HepG2 (cell line): ENCODE measurements around the gene NUP62. TPM values are rescaled to one million over a fixed set of nuclear protein-coding genes. Genes with fewer than 3 reads are reported as not detected.

ENCODE experiments used
- CEBPB ChIP-seq: IDR thresholded peaks from 2 replicates; pipeline ENCODE4 v1.6.1; 2011; ENCODE audit warnings: low read depth, low read length, improper control_type of control experiment, borderline replicate concordance
- DPF2 ChIP-seq: sonication (generic); formaldehyde crosslinking; IDR thresholded peaks from 2 replicates; pipeline ENCODE4 v1.4.0; 2020; ENCODE audit warnings: mild to moderate bottlenecking, low read depth, missing genetic modification reagents, borderline replicate concordance
- HNRNPLL ChIP-seq: fragments of 200-400 bp; formaldehyde crosslinking; IDR thresholded peaks from 2 replicates; pipeline ENCODE4 v1.6.1; 2017; ENCODE audit warnings: mild to moderate bottlenecking, low read depth, low read length; ENCODE audit not compliant: poor library complexity, severe bottlenecking
- LRRFIP1 ChIP-seq: sonication (generic); formaldehyde crosslinking; conservative IDR thresholded peaks from 2 replicates; pipeline ENCODE4 v1.4.0; 2020; ENCODE audit warnings: missing genetic modification reagents
- MED13 ChIP-seq: sonication (generic); formaldehyde crosslinking; IDR thresholded peaks from 2 replicates; pipeline ENCODE4 v1.5.0; 2020; ENCODE audit warnings: missing genetic modification reagents
- MED8 ChIP-seq: sonication (generic); formaldehyde crosslinking; IDR thresholded peaks from 2 replicates; pipeline ENCODE4 v1.8.1; 2023; ENCODE audit warnings: mild to moderate bottlenecking, missing genetic modification reagents; ENCODE audit not compliant: insufficient replicate concordance
- MLLT10 ChIP-seq: sonication (generic); formaldehyde crosslinking; IDR thresholded peaks from 2 replicates; pipeline ENCODE4 v1.4.0; 2020; ENCODE audit warnings: missing genetic modification reagents
- NFYC ChIP-seq: IDR thresholded peaks from 2 replicates; pipeline ENCODE4 v1.6.1; 2016; ENCODE audit warnings: missing genetic modification reagents, missing compliant biosample characterization
- NR0B2 ChIP-seq: sonication (generic); formaldehyde crosslinking; IDR thresholded peaks from 2 replicates; pipeline ENCODE4 v1.4.0; 2020; ENCODE audit warnings: mild to moderate bottlenecking, missing genetic modification reagents
- PATZ1 ChIP-seq: sonication (generic); formaldehyde crosslinking; IDR thresholded peaks from 2 replicates; pipeline ENCODE4 v1.4.0; 2020; ENCODE audit warnings: missing genetic modification reagents
- PAXIP1 ChIP-seq: sonication (generic); formaldehyde crosslinking; conservative IDR thresholded peaks from 2 replicates; pipeline ENCODE4 v1.4.0; 2020; ENCODE audit warnings: mild to moderate bottlenecking, missing genetic modification reagents, moderate library complexity
- SNRNP70 ChIP-seq: fragments of 200-400 bp; formaldehyde crosslinking; IDR thresholded peaks from 2 replicates; pipeline ENCODE4 v1.6.1; 2017; ENCODE audit warnings: mild to moderate bottlenecking, low read depth, low read length, moderate library complexity
- SPEN ChIP-seq: sonication (generic); formaldehyde crosslinking; IDR thresholded peaks from 2 replicates; pipeline ENCODE4 v1.5.1; 2020; ENCODE audit warnings: low read depth, mild to moderate bottlenecking, missing genetic modification reagents
- ZHX1 ChIP-seq: sonication (generic); formaldehyde crosslinking; IDR thresholded peaks from 2 replicates; pipeline ENCODE4 v1.8.1; 2022; ENCODE audit warnings: low read depth, mild to moderate bottlenecking, missing genetic modification reagents
- ZNF124 ChIP-seq: sonication (generic); formaldehyde crosslinking; IDR thresholded peaks from 2 replicates; pipeline ENCODE4 v1.4.0; 2020; ENCODE audit warnings: missing genetic modification reagents
- ZNF263 ChIP-seq: sonication (generic); formaldehyde crosslinking; IDR thresholded peaks from 2 replicates; pipeline ENCODE4 v1.4.0; 2020; ENCODE audit warnings: missing genetic modification reagents
- ZNF564 ChIP-seq: sonication (generic); formaldehyde crosslinking; IDR thresholded peaks from 2 replicates; pipeline ENCODE4 v1.8.1; 2023; ENCODE audit warnings: mild to moderate bottlenecking, missing genetic modification reagents
- ZNF629 ChIP-seq: sonication (generic); formaldehyde crosslinking; conservative IDR thresholded peaks from 2 replicates; pipeline ENCODE4 v1.5.0; 2020; ENCODE audit warnings: missing genetic modification reagents
- polyA plus RNA-seq, 8 experiments: library from polyadenylated mRNA; depleted of rRNA in 3 of 8; stranded (reverse) in 7 of 8; unstranded in 1 of 8; fragments of >200 nt; fragmentation: Illumina TruSeq in 4 of 8; extraction: Trizol in 4 of 8; gene quantifications; 2 replicates each; pipeline versions ENCODE4 v1.2.1 to v1.2.3, GENCODE V29; 2011 to 2016; ENCODE audit warnings: low read depth in 4 of 8, missing spikeins in 1 of 8, mixed read lengths in 1 of 8; ENCODE audit not compliant: insufficient read depth in 1 of 8
- total RNA-seq, 5 experiments: library from RNA; depleted of rRNA; stranded (reverse); fragments of >200 nt; fragmentation: Illumina TruSeq; extraction: Trizol; gene quantifications; 2 replicates each; pipeline ENCODE4 v1.2.3, GENCODE V29; 2016; ENCODE audit warnings: low read depth in 1 of 5

NUP62 gene
- total and polyA plus RNA-seq, 2 of the 13 experiments (the other 11 are each of a cell fraction or from before 2014, with no cell fraction given) = 16.5 to 41.5 TPM

GRCh38 chr19:49912965-49913685 is 16.2 kb downstream of the NUP62 start (continued):
- TF ChIP-seq PATZ1 (CRISPR knock-in tag) (0 out of 2 replicates have a peak, but pooled peaks have one; percentile 48), HNRNPLL (peak; percentile 79), NFYC (no peak), ZNF263 (CRISPR knock-in tag) (no peak), MED8 (CRISPR knock-in tag) (no peak), ZNF564 (CRISPR knock-in tag) (no peak), LRRFIP1 (CRISPR knock-in tag) (no peak), MLLT10 (CRISPR knock-in tag) (no peak), SPEN (CRISPR knock-in tag) (no peak), DPF2 (CRISPR knock-in tag) (no peak), ZHX1 (CRISPR knock-in tag) (no peak), MED13 (CRISPR knock-in tag) (no peak), CEBPB (no peak), PAXIP1 (CRISPR knock-in tag) (peak; percentile 43), NR0B2 (no peak), ZNF629 (CRISPR knock-in tag) (no peak), ZNF124 (CRISPR knock-in tag) (no peak), SNRNP70 (no peak)
